Astrocyte of the cerebellum (primary cell): ENCODE data around the gene POLN.

ENCODE experiments used
- DNase-seq: peaks from one replicate; pipeline ENCODE4 v3.0.0-alpha.2; 2011; ENCODE audit warnings: low read depth
- H3K4me3 ChIP-seq: 2 replicates; pipeline ENCODE4 v1.5.1; 2011; ENCODE audit warnings: mild to moderate bottlenecking, low read depth, low read length, moderate library complexity
- CTCF ChIP-seq: IDR thresholded peaks from 2 replicates; pipeline ENCODE4 v1.5.1; 2012; ENCODE audit warnings: low read length, low read depth, moderate library complexity, mild to moderate bottlenecking; ENCODE audit errors: missing control alignments
- in situ Hi-C: cut with HindIII; loops from 2 replicates; pipeline ENCODE4 v1.10.0; 2017; ENCODE audit warnings: low sequenced_read_pairs

Gene POLN

GRCh38 chr4:2070421-2071251 is 171.3 kb downstream of the POLN start:
- H3K4me3 ChIP-seq: no peak overlapping the region
- no peak for DNase-seq
- in situ Hi-C loops: no loop called here
- TF ChIP-seq CTCF: no peak

- no peak for TF ChIP-seq CTCF
- H3K4me3 ChIP-seq: no peak overlapping the region
- DNase-seq: no peak
- in situ Hi-C loops: no loop called here
Observed at GRCh38 chr4:2069986-2070385, 171.9 kb downstream of the POLN start.

- in situ Hi-C loops: no loop called here
- DNase-seq: no peak
- no peak overlapping the region for H3K4me3 ChIP-seq
- no peak for TF ChIP-seq CTCF
Observed at GRCh38 chr4:2069161-2069971, 172.6 kb downstream of the POLN start.

- in situ Hi-C loops: no loop called here
- DNase-seq: no peak
- no peak for TF ChIP-seq CTCF
- H3K4me3 ChIP-seq: no peak overlapping the region
Observed at GRCh38 chr4:2068566-2068965, 173.4 kb downstream of the POLN start.

GRCh38 chr4:2068198-2068470 is 173.8 kb downstream of the POLN start:
- in situ Hi-C loops: no loop called here
- no peak for DNase-seq

More at GRCh38 chr4:2068198-2068470, 173.8 kb downstream of the POLN start:
- TF ChIP-seq CTCF: no peak
- H3K4me3 ChIP-seq: no peak overlapping the region
